ENCODE results near the gene TAB2. TPM values are rescaled to one million over a fixed set of nuclear protein-coding genes. Genes with fewer than 3 reads are reported as not detected.
"Not testable (repeated sequence)": the region's sequence is repeated elsewhere in the genome, so short reads cannot be mapped to it uniquely, and the experiment has no call there.

TAB2 gene
- total RNA-seq, 4 donors from 2014 or later, result 32.5 to 71.4 (median 43.8) TPM

DNA sequence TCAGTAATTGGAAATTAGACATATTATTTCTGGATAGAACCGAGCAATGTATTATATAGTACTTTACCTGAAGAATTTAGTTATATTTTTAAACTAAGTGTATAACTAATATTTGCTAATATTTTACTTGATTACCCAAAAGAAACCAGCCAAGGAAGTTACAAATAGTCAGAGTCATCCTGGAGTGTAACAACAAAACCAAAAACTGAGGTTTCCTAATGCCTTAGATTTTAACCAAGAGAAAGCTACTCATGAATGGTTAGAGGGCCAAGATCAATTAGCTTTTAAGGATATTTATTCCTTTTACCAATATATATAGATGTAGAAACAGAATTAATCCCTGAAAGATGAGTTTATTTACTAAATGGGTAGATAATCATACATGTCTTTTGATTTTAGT lies 26.0 kb downstream of the TAB2 start:
- intact Hi-C loops (cut with DNase I; ENCODE audit: low total_unique reads), result no loop called here
- H3K4me3 ChIP-seq (ENCODE audit: low read depth, poor library complexity, severe bottlenecking), result no peak overlapping the region
- TF ChIP-seq, protein P1, sequence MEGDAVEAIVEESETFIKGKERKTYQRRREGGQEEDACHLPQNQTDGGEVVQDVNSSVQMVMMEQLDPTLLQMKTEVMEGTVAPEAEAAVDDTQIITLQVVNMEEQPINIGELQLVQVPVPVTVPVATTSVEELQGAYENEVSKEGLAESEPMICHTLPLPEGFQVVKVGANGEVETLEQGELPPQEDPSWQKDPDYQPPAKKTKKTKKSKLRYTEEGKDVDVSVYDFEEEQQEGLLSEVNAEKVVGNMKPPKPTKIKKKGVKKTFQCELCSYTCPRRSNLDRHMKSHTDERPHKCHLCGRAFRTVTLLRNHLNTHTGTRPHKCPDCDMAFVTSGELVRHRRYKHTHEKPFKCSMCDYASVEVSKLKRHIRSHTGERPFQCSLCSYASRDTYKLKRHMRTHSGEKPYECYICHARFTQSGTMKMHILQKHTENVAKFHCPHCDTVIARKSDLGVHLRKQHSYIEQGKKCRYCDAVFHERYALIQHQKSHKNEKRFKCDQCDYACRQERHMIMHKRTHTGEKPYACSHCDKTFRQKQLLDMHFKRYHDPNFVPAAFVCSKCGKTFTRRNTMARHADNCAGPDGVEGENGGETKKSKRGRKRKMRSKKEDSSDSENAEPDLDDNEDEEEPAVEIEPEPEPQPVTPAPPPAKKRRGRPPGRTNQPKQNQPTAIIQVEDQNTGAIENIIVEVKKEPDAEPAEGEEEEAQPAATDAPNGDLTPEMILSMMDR (IDR thresholded peaks at IDR 0.05), result no peak
- TF ChIP-seq POLR2A (IDR thresholded peaks at IDR 0.05), result no peak
- WGBS, 2 donors, result 80 to 94% methylated on average over 1 of the region's 1 CpG
- no peak for DNase-seq (ENCODE audit: low spot score in 2 of 2)

DNA sequence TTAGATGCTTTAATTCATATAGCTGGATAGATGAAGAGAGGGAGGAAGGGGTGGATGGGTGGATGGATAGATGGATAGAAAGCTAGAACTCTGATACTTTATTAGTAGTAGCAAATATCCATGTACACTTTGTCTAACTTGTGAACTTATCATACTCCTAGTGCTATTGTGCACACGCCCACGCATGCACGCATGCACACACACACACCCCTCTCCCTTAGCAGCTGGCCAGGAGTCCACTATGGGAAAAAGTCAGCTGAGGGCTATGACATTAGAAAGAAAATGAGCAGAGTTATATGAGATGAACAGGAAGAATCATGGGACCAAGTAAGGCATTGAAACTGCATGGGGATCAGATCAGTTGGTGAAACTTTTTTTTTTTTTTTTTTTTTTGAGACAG lies 28.6 kb downstream of the TAB2 start:
- 88 to 91% methylated on average over 3 of the region's 3 CpGs for WGBS, 2 donors
- no peak for DNase-seq (ENCODE audit: low spot score in 2 of 2)
- TF ChIP-seq, protein P1 (IDR thresholded peaks at IDR 0.05), result no peak
- no peak for TF ChIP-seq POLR2A (IDR thresholded peaks at IDR 0.05)
- no peak overlapping the region for H3K4me3 ChIP-seq (ENCODE audit: low read depth, poor library complexity, severe bottlenecking)
- intact Hi-C loops (cut with DNase I; ENCODE audit: low total_unique reads), result no loop called here

DNA sequence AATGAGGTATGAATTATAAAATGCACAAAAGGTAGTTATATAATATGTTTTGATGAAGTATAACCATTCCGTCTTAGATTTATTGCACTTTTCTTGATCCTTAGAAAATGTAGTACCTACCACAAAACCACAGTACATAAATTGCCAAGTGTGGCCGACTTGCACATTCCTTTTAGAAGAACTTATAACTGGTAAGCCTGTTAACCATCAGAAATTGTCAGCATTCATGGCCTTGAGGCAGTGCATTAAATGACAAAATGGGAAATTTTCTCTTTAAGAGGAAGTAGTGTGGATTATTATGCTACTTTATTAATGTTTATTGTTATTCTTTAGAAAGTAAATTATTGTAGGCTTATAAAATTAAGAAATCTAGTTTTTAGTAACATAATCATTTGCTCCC lies 29.6 kb downstream of the TAB2 start:
- 58 to 67% methylated on average over 2 of the region's 2 CpGs for WGBS, 2 donors
- DNase-seq (ENCODE audit: low spot score in 2 of 2), result no peak

DNA sequence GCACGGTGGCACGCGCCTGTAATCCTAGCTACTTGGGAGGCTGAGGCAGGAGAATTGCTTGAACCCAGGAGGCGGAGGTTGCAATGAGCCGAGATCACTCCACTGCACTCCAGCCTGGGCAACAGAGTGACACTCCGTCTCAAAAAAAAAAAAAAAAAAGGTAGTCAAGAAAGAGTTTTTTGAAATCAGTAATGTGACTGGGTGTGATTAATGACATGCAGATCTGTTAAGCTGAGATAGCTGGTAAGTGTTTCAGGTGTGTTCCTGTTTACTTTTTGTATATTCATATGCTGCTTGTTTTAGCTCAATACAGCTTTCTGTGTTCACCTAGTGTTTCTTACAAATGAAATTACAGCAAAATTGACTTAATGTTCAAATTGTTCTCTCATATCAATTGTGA lies 31.8 kb downstream of the TAB2 start:
- H3K4me3 ChIP-seq (ENCODE audit: low read depth, poor library complexity, severe bottlenecking); DNase-seq (ENCODE audit: low spot score in 2 of 2); intact Hi-C loops (cut with DNase I; ENCODE audit: low total_unique reads): not testable (repeated sequence)
- 92 to 95% methylated on average over 6 of the region's 6 CpGs for WGBS, 2 donors

More for the DNA sequence above, 29.6 kb downstream of the TAB2 start:
- H3K4me3 ChIP-seq (ENCODE audit: low read depth, poor library complexity, severe bottlenecking), result no peak overlapping the region
- TF ChIP-seq, protein P1 (IDR thresholded peaks at IDR 0.05), result no peak
- TF ChIP-seq POLR2A (IDR thresholded peaks at IDR 0.05), result no peak
- intact Hi-C loops (cut with DNase I; ENCODE audit: low total_unique reads), result no loop called here

DNA sequence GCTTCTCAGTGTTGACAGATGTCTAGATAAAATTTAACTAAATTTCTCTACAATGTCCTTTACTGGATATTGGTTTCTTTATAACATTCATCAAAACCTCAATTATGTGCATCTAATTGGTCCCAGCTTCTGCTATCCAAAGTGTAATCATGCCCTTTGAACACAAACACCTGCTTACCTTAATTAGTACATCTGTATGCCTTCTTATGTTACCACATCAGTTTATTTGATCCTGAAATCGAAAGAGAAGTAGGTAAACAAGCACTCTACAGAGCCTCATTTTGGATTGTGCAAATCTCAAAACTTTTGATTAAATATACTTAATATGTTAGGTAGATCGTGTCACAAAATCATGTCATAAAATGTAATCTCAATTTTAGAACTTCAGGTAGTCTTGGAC lies 36.5 kb downstream of the TAB2 start:
- intact Hi-C loops (cut with DNase I; ENCODE audit: low total_unique reads), result no loop called here
- no peak overlapping the region for H3K4me3 ChIP-seq (ENCODE audit: low read depth, poor library complexity, severe bottlenecking)
- DNase-seq (ENCODE audit: low spot score in 2 of 2), result no peak
- 89 to 99% methylated on average over 2 of the region's 2 CpGs for WGBS, 2 donors
- TF ChIP-seq, protein P1 (IDR thresholded peaks at IDR 0.05), result no peak
- TF ChIP-seq POLR2A (IDR thresholded peaks at IDR 0.05), result no peak

DNA sequence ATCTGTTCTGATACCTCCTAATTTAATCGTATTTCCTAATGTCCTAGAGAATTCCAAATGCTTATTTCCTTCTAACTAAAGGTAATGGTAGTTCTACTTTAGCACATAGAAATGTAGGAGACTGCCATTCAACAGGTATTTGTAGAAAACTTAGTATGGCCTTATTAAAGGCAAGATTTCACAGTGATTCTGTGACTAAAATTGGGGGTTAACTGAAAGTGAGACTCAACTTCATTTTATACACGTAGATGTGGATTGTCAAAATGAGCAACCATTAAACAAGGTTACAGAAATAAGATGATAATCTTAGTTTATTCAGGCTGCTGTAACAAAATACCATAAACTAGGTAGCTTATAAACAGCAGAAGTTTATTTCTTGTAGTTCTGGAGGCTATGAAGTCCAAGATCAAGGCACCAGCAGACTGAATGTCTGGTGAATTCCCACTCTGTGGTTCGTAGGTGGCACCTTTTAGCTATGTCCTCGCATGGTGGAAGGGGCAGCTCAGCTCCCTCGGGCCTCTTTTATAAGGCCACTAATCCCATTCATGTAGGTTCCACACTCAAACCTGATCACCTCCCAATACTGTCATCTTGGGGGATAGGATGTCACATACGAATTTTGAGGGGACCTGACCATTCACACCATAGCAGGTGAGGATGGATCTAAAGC lies 38.7 kb downstream of the TAB2 start:
- TF ChIP-seq, protein P1 (IDR thresholded peaks at IDR 0.05), result no peak
- TF ChIP-seq POLR2A (IDR thresholded peaks at IDR 0.05), result no peak
- no peak overlapping the region for H3K4me3 ChIP-seq (ENCODE audit: low read depth, poor library complexity, severe bottlenecking)
- no peak for DNase-seq (ENCODE audit: low spot score in 2 of 2)
- 87 to 94% methylated on average over 6 of the region's 6 CpGs for WGBS, 2 donors
- intact Hi-C loops (cut with DNase I; ENCODE audit: low total_unique reads), result no loop called here
